Cardiac fibroblast (primary cell): ENCODE data around the gene EPHX1.
"Not testable (repeated sequence)": the region's sequence is repeated elsewhere in the genome, so short reads cannot be mapped to it uniquely, and the experiment has no call there.

Experiments used
- DNase-seq, 2 donors: peaks; one replicate each; pipeline versions ENCODE4 v3.0.0 to v3.0.0-alpha.2; 2010; ENCODE audit warnings: low read depth in 2 of 2
- H3K4me3 ChIP-seq, 2 donors: replicated peaks in 1 of 2; 1 replicate in 1 of 2; 2 replicates in 1 of 2; pipeline ENCODE4 v1.5.1; 2011; ENCODE audit warnings: low read depth in 2 of 2, low read length in 2 of 2, mild to moderate bottlenecking in 2 of 2, moderate library complexity in 1 of 2
- TF ChIP-seq, protein P1 (sequence below): IDR thresholded peaks from one replicate; pipeline ENCODE4 v1.5.1; 2011; ENCODE audit warnings: low read depth, mild to moderate bottlenecking, low read length, inconsistent platforms

EPHX1 gene

DNA sequence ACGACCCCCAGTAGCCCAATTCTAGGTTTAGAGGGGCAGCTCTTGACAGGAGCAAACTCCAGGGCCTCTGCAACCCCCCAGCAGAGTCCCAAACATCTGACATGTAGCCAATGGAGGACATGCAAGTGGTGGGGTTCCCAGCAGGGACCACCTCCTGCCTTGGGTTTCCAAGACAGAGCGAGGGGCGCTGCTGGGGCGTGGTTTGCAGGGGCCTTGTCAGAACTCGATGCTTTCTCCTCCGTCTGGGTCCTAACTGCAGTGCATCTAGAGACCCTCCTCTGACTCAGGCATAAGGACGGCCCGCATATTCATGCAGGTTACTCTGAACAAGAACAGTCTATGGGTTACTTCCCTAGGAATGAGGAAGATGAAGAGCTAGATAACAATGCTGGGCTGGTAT is 17.2 kb downstream of the EPHX1 start:
- no peak for DNase-seq
- TF ChIP-seq, protein P1, sequence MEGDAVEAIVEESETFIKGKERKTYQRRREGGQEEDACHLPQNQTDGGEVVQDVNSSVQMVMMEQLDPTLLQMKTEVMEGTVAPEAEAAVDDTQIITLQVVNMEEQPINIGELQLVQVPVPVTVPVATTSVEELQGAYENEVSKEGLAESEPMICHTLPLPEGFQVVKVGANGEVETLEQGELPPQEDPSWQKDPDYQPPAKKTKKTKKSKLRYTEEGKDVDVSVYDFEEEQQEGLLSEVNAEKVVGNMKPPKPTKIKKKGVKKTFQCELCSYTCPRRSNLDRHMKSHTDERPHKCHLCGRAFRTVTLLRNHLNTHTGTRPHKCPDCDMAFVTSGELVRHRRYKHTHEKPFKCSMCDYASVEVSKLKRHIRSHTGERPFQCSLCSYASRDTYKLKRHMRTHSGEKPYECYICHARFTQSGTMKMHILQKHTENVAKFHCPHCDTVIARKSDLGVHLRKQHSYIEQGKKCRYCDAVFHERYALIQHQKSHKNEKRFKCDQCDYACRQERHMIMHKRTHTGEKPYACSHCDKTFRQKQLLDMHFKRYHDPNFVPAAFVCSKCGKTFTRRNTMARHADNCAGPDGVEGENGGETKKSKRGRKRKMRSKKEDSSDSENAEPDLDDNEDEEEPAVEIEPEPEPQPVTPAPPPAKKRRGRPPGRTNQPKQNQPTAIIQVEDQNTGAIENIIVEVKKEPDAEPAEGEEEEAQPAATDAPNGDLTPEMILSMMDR, result no peak

DNA sequence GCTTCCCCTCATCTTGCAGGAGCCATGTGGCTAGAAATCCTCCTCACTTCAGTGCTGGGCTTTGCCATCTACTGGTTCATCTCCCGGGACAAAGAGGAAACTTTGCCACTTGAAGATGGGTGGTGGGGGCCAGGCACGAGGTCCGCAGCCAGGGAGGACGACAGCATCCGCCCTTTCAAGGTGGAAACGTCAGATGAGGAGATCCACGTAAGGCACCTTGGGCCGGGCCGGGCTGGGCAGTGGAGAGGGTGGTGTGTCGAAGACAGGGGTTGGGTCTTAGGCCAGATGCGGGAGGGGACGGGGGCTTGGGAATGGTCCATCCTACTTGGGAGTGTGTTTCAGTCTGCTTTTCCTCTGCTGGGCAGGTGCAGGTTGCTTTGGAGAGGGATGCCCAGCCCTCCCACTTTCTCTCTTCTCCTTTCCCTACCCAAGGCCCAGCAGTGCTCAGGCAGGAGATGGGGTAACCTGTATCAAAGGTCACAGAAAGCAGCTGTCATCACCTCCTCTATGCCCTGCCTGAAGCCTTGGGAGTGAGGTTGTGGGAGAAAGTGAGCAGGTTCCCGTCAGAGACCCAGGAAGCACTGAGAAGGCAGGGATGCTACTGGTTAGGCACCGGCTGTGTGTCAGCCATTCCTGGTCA is 18.9 kb downstream of the EPHX1 start:
- TF ChIP-seq, protein P1, result no peak

More for the DNA sequence above, 17.2 kb downstream of the EPHX1 start:
- no peak overlapping the region for H3K4me3 ChIP-seq

DNA sequence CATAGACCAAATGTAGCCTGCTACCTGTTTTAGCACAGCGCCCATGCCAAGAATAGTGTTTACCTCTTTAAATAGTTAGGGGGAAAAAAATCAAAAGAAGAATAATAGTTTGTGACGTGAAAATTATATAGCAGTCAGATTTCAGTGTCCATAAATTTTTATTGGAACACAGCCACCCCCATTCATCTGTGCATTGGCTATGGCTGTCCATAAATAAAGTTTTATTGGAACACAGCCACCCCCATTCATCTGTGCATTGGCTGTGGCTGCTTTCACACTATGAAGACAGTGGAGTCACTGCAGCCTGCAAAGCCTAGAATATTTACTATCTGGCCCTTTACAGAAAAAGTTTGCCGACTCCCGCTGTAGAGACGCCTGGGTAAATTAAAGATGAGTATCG is 20.9 kb downstream of the EPHX1 start:
- TF ChIP-seq, protein P1, result no peak

More for the DNA sequence above, 18.9 kb downstream of the EPHX1 start:
- DNase-seq, result no peak
- no peak overlapping the region for H3K4me3 ChIP-seq

DNA sequence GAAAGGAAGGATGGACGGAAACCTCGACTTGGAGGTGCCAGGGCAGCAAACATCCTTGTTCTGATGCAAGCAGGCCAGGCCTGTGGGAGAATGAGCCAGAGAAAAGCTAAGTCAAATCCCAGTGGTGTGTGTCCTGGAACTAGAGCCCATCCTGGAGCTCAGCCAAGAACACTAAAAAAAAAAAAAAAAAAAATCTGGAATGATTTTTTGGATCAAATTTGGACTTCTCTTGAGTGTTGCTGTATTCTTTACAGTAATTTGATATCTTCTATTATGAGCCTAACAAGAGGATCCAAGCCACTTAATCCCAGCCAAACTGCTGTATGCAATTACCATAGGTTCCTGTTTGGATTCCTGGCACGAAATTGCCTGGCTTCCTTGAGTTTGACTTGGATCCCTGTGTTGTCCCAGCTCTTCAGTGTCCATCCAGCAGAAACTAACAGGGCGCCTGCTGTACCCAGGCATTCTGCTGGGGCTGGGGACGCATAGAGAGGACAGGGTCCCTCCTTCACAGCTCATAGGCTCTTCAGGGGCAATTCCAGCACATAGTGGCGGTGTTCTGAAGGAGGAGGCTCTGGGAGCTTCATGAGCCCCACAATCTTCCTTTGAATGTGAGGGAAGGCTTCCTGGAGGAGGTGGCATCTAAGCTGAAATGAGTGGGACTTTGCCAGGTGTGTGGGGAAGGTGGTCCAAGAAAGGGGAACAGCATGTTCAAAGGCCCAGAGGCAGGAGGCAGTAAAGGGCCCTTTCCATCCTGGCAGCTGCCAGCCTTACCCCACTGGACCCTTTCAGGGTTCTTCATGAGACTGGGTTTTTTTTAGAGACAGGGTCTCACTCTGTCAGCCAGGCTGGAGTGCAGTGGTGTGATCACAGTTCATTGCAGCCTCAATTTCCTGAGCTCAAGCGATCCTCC is 24.7 kb downstream of the EPHX1 start:
- no peak overlapping the region for H3K4me3 ChIP-seq
- DNase-seq, result peak; percentile 52 to 97
- TF ChIP-seq, protein P1, result no peak

More for the DNA sequence above, 20.9 kb downstream of the EPHX1 start:
- DNase-seq, result no peak
- no peak overlapping the region for H3K4me3 ChIP-seq

DNA sequence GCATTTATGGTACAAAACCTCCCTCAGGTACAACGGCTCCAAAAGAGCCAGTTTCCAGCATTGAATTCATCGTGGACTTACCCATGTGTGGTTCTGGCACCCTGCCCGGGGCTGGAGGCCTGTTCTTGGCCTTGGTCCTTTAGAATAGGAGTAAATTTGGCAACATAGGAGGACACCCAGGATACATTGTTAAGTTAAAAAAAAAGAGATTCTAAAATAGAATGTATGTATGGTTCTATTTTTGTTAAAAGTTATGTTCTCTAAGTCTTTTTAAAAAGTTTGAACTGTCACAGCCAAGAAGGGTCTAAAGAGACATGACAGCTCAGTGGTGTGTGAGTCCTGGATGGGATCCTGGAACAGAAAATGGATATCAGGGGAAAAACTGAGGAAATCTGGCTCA is 25.9 kb downstream of the EPHX1 start:
- DNase-seq, result peak; percentile 71 to 87
- H3K4me3 ChIP-seq, result no peak overlapping the region
- TF ChIP-seq, protein P1, result no peak

DNA sequence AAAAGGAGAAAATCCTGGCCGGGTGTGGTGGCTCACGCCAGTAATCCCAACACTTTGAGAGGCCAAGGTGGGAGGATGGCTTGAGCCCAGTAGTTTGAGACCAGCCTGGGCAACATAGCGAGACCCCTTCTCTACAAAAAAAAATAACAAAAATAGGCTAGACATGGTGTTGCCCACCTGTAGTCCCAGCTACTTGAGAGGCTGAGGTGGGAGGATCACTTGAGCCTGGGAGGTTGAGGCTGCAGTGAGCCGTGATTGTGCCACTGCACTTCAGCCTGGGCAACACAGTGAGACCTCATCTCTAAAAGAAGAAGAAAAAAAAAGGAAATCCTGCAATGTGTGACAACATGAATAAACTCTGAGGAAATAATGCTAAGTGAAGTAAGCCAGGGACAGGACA is 26.4 kb downstream of the EPHX1 start:
- DNase-seq, H3K4me3 ChIP-seq: not testable (repeated sequence)

DNA sequence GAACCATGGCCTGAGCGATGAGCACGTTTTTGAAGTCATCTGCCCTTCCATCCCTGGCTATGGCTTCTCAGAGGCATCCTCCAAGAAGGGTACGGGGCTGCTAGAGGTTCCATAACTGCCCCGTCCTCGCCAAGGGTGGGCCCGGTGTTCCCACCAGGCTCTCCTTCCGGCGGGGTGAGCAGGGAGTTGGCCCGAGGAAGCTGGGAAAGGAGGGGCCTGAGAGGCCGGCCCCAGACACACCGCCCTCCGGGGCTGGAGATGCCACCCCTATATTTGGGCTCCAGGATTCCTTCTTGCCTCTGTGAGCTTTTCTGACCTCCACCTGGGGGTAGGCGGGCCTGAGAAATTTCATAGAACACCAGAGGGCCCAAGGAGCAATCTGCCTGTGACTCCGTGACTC is 28.9 kb downstream of the EPHX1 start:
- TF ChIP-seq, protein P1, result no peak
- DNase-seq, result no peak
- H3K4me3 ChIP-seq, result no peak overlapping the region
